ENCODE results near the gene POU6F2. TPM values are rescaled to one million over a fixed set of nuclear protein-coding genes. Genes with fewer than 3 reads are reported as not detected.
A peak's percentile ranks its signal among the peaks of the same experiment; 100 is the strongest.

The POU6F2 gene
- total and polyA plus RNA-seq, 9 of the 15 experiments (the other 6 are each of a cell fraction or from before 2014, with no cell fraction given) = 0.29 to 1.5 (median 0.96) TPM

DNA sequence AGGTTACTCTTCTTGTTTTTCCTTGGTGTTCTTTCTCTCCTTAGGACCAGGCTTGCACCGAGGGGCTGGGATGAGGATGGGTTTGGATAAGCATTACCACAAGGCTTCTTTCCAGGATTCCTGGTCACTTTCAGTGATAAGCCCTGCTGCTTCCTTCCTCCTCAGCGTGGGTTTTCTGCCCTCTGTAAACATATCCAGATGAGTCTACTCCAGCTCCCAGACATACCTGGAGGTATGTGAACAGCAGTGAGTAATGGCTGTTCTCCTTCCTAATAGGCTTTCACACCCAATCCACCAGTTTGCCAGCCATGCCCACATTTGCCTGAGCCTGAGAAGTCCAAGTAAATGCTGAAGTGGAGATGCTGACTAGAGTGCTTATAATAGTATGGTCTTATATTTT lies 358.7 kb downstream of the POU6F2 start (continued):
- TF ChIP-seq BHLHE40 (IDR thresholded peaks at IDR 0.05; ENCODE audit: low read length) = no peak

DNA sequence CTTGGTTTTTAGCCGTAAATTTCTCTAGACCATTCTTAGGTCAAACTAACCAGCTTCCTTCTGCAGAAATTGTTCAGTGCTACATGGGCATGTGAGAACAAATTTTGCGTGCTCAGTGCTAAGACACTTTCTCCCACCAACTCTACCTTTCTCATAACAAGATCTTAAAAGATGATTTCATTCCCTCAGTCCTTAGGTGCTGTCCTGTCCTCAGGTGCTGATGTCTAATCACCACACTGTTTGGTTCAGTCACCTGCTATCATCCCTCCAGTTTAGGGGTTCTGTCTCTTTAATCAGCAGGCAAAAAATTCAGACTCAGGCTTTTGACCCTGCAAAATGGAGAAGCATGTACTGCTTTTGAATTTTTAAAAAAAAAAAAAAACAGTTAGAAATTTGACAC lies 361.0 kb downstream of the POU6F2 start:
- Histone ChIP-seq H4K20me1 (replicated peaks; ENCODE audit: control insufficient read depth, insufficient read depth, low read length) (no peaks in the 10 kb centered on the region), H3K4me2 (ENCODE audit: insufficient read depth, low read length) (no peak overlapping the region), H3K27ac (ENCODE audit: extremely low read depth, low read depth, low read length) (no peak overlapping the region), H3K9me1 (ENCODE audit: control insufficient read depth, insufficient read depth, low read length) (no peaks in the 10 kb centered on the region), H3K4me3 (no peak overlapping the region), H3K9me3 (replicated peaks; ENCODE audit: control insufficient read depth, insufficient read depth, low read depth, low read length) (no peaks in the 10 kb centered on the region), H3K79me2 (ENCODE audit: control insufficient read depth, insufficient read depth, low read length) (no peaks in the 10 kb centered on the region), H3K27me3 (ENCODE audit: control insufficient read depth in 2 of 2, insufficient read depth in 2 of 2, low read length in 2 of 2) (peaks cover 0 to 9% of the 10 kb centered on the region in 2 experiments; a peak in 2 of 5 replicates), H3K9ac (ENCODE audit: insufficient read depth in 1 of 2, low read depth in 2 of 2, low read length in 2 of 2) (no peak overlapping the region), H3K4me1 (replicated peaks in 1 of 2; ENCODE audit: control insufficient read depth in 2 of 2, insufficient read depth in 2 of 2, low read length in 2 of 2) (no peaks in the 10 kb centered on the region), H3K36me3 (ENCODE audit: control insufficient read depth, insufficient read depth, low read length) (no peaks in the 10 kb centered on the region), H2AFZ (ENCODE audit: low read depth, low read length) (no peak overlapping the region)
- intact Hi-C loops (cut with micrococcal nuclease) (no loop called here), in situ Hi-C loops (cut with MboI) (no loop called here)
- WGBS (ENCODE audit: insufficient coverage, low coverage, missing lambda C conversion rate) = 0% methylated on average over 2 of the region's 2 CpGs
- ChIA-PET CTCF (ENCODE audit: low intra/inter-chr PET ratio) (no interaction called here), POLR2A (no interaction called here)
- FAIRE-seq = no peak
- no peak for DNase-seq (ENCODE audit: extremely low read depth in 1 of 4, low spot score in 3 of 4)
- ATAC-seq = no peak
- no TSS peak for BruUV-seq (replicated peaks)
- TF ChIP-seq, protein P1, sequence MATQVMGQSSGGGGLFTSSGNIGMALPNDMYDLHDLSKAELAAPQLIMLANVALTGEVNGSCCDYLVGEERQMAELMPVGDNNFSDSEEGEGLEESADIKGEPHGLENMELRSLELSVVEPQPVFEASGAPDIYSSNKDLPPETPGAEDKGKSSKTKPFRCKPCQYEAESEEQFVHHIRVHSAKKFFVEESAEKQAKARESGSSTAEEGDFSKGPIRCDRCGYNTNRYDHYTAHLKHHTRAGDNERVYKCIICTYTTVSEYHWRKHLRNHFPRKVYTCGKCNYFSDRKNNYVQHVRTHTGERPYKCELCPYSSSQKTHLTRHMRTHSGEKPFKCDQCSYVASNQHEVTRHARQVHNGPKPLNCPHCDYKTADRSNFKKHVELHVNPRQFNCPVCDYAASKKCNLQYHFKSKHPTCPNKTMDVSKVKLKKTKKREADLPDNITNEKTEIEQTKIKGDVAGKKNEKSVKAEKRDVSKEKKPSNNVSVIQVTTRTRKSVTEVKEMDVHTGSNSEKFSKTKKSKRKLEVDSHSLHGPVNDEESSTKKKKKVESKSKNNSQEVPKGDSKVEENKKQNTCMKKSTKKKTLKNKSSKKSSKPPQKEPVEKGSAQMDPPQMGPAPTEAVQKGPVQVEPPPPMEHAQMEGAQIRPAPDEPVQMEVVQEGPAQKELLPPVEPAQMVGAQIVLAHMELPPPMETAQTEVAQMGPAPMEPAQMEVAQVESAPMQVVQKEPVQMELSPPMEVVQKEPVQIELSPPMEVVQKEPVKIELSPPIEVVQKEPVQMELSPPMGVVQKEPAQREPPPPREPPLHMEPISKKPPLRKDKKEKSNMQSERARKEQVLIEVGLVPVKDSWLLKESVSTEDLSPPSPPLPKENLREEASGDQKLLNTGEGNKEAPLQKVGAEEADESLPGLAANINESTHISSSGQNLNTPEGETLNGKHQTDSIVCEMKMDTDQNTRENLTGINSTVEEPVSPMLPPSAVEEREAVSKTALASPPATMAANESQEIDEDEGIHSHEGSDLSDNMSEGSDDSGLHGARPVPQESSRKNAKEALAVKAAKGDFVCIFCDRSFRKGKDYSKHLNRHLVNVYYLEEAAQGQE (IDR thresholded peaks at IDR 0.05; ENCODE audit: borderline replicate concordance) = peak; percentile 56
- TF ChIP-seq, protein P1 (CRISPR knock-in tag; IDR thresholded peaks at IDR 0.05; ENCODE audit: low read depth) = no peak
- TF ChIP-seq ZNF224 (CRISPR knock-in tag; IDR thresholded peaks at IDR 0.05) = no peak
